ENCODE measurements around the gene MTCH1.
"Not testable (repeated sequence)": the region's sequence is repeated elsewhere in the genome, so short reads cannot be mapped to it uniquely, and the experiment has no call there.

MTCH1 gene

DNA sequence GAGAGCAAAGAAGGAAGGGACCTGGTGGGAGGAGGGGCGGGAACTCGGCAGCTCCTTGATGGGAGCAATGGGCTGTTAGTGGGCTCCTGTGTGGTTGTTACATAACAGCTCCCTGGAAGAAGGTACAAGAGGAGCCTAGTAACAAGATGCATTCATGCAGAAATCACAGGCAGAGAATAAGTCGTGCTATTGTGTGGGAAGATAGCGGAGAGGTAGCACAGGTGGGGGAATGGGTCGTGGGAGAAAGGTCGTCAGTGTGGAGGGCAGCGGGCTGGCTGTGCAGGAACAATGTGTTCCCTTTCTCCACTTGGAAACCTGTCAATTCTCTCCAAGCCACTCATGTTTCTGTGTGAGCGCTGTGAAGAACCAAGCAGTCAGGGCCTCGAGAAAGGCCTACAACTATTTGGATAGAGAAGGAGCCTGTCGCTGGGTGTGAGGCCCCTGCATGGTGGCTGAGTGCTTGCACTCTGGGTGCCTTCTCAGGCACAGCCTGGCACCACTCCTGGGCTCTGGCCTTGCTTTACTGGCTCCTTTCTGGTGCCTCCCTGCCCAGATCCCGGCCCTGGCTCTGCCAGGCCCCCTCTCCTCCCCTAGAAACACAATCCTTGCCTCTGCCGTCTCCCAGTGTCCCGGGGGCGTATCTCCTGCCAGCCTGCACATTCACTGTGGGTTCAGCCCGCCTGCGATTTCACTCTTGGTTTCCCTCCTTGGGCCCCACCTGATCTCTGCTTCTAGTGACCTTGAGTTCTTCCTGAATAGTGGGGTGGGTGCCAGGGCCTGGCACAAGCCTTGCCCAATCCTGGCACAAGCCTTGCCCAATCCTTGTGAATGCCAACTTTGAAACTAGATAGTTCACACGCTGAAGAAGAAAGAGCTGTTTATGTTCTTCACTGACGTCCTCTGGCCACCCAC lies 12.1 kb upstream of the MTCH1 start:
- DNase-seq (ENCODE audit: low read depth in 2 of 2): no peak

DNA sequence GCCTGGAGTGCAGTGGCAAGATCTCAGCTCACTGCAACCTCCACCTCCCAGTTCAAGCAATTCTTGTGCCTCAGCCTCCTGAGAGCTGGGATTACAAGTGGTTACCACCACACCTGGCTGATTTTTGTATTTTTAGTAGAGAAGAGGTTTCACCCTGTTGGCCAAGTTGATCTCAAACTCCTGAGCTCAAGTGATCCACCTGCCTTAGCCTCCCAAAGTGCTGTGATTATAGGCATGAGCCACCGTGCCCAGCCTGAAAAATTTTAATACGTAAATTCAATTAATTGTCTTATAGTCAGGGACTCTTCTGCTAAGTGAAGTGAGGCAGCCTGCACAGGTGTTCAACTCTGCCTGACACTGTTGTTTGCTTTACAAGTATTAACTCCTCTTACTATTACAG lies 4.4 kb upstream of the MTCH1 start:
- not testable (repeated sequence) for DNase-seq (ENCODE audit: low read depth in 2 of 2)

DNA sequence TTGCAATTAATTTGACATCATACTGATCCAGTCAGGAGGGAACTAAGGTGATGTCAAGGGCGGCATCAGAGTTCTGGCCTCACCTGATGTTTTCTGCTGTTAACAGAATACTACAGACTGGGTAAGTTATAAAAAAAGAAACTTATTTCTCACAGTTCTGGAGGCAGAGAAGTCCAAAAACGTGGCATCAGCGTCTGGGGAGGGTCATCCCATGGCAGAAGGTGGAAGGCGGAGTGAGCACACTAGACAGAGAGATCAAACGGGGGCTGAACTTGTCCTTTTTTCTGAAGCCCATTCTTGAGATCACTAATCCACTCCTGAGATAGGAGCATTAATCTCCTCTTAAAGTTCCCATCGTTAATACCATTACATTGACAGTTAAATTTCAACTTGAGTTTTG lies 3.3 kb upstream of the MTCH1 start:
- no peak for DNase-seq (ENCODE audit: low read depth in 2 of 2)

DNA sequence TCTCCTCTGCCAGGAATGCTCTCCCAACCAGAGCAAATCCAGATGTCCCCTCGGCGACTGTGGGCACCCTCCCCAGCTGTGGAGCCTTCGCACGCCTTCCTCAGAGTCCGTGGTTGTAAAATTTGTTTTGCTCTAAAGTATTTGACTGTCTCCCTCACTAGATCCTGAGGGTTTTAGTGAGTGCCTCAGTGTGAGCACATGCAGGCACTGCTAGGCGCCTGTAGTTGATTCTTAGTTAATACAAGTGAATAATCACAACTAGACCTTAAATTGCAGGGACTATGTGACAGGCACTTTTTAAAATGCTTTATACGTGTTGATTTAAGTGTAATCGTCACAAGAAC lies 680 bp upstream of the MTCH1 start:
- DNase-seq (ENCODE audit: low read depth in 2 of 2): no peak

DNA sequence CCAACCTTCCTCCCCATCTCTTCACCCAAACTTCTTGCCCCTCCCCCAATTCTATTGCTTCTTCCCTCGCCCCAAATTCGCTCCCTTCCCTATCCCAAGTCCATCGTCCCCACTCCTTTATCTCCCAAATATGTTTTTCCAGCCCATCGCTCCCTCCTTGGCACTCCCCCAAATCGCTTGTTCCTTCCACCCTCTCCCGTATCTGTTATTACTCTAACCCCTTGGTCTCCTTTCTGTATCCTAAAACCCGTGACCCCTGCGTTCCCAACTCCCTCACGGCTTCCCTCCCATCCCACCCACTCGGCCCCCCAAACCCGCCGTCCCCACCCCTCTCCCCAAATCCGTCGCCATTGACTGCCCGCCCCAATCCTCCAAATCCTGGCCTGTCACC lies 584 bp downstream of the MTCH1 start:
- no peak for DNase-seq (ENCODE audit: low read depth in 2 of 2)

DNA sequence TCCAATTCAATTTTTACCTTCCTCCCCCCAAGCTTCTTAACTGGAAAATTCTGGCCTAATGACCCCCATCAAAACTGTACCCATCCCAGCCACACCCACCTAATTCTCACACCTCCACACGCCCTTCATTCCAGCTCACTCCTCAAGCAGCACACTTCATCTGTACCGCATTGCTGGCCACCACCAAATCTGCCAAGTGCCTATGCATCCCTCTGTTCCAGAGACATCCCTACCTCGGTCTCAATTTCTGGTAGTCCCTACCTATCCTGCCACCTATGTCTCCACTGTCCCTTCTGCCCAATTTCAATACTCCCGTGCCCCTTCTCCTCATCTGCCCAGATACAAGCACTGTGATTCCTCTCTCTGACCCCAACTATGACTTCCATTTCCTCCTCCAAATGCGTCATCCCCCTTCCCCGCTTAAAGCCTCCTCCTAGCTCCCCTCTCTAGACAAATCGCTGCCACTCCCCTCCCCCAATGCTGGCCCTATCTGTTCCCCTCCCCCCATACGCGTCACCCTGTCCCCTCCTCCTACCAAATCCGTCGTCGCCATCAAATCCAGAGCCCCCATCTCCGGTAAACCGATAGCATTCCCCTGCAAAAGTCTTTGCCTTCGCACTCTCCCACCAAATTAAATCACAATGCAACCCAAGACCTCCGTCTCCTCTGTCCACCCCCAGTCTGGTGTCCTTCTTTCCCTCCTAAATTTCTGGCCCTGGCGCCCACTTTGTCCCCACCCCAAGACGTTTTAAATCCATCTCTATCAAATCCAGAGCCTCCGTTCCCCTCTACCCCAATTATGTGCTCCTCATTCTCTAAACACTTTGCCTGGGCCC lies 1.2 kb downstream of the MTCH1 start:
- no peak for DNase-seq (ENCODE audit: low read depth in 2 of 2)

DNA sequence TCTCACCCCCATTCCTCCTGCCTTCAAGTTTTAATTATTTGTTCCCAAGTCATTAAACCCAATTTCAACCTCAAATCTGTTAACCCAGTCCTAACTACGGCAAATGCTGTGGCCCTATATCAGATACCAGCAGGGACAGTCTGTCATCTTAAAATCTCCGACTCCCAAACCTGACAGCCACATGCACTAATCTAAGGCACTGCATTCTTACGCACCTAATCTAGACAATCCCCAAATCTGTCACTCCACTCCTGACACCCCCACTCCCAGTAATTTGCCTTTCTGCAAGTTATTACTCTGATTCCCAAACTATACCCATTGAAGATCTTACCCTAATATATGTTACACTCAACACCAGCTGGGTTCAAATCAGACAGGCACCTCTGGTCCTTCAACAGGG lies 2.5 kb downstream of the MTCH1 start:
- DNase-seq (ENCODE audit: low read depth in 2 of 2): no peak

DNA sequence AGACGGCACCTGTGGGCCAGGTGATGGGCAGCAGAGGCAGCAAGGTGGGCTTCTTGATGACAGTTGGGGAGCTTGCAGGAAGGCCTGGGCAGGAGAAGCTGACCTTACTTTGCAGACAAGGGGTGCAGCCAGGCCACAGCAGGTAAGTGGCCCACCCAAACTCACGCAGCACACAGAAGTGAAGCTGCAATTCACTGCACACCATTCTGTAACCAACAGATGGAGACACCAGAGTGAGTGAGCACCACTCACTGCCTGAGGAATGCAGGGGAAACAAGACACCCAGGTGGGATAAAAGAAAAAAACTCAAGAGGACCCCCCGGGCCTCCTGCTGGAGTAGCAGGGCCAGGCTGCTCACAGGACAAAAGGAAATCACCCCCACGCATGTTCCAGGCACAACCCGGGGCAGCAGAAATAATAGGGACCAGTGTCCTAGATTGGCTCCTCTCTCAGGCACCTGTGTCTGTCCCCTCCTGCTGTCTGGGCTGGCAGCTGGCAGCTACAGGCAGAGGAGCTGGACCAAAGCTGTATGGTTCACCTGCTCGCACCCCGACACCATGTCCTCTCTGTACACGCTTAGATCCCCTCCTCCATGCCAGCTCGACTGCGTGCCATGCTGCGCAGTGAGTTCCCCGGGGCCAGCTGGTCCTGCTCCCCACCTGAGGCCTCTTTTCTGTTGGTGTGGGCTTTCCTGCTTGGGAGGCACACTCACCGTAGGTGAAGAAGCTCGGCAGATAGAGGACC lies 4.9 kb downstream of the MTCH1 start:
- DNase-seq (ENCODE audit: low read depth in 2 of 2): no peak

DNA sequence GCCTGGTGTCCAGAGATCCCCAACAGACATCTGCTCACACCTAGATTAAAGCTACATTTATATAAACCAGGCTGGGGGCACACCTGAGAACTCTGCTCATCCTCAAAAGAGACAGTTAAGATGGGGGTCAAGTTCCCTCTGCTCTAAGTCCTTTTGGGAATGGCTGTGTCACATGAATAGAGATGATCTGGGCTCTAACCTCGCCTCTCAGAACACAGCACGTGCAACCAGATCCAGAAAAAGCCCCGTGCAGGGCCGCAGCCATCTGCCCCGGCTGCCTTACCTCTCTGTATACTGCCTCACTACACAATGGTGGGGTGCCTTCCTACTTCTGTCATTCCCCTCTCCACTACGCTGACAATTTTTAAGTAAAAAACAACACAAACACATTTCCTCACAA lies 5.9 kb downstream of the MTCH1 start:
- no peak for DNase-seq (ENCODE audit: low read depth in 2 of 2)

DNA sequence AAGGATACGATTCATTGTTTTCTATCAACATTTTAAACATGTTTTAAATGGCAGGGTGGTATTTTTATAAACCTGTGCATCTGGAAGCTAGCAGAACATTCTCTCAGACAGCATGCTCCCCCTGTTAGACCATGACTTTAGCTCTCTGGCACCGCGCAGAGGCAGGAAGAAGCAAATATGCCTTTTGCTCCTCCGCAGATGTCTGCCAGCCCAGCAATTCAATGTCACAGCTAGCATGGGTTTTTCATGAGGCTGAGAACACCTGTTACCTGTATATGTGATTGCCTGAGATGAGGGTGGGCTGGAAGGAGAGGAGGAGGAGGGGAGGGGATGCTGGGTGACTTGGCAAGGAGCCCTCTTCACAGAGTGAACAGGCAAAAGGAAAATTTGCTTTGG lies 6.7 kb downstream of the MTCH1 start:
- no peak for DNase-seq (ENCODE audit: low read depth in 2 of 2)

DNA sequence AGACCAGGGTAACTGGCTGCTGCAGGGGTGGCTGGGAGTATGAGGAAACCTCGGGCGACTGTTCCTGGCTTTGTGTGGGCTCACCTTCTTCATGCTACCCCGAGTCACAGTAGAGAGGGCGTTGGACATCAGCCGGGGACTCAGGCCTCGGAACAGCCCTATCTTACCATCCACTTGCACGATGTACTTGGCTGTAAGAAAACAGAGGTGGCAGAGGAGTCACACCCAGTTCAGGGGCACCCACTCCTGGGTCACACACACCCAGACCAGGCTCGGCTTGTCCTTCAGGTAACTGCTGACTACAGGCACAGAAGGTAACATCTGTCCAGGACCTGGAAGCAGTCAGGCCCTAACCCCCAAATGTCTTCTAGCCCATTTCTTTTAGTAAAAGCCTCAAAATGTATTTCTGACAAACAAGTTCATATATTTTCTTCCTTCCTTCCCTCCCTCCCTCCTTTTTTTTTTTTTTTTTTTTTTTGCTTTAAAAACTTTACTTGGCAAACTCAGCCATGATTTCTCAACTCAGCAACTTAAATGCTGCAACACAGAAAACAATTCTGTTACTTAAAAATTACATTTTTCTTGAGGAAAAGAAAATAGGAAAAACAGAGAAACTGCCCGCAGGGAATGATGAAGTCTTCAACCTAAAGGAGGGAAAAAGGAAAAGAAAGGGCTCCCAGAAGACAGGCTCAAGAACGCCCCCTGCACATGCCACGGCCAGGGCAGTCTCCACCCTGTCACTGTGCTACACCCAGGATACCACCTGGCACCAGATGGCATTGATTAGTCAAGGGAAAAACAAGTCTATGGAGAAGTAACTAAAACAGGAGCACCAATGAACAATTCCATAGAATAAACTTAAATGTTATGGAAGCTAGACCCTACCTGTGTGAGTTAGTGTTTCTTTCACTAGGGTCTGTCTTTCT lies 7.3 kb downstream of the MTCH1 start:
- no peak for DNase-seq (ENCODE audit: low read depth in 2 of 2)

DNA sequence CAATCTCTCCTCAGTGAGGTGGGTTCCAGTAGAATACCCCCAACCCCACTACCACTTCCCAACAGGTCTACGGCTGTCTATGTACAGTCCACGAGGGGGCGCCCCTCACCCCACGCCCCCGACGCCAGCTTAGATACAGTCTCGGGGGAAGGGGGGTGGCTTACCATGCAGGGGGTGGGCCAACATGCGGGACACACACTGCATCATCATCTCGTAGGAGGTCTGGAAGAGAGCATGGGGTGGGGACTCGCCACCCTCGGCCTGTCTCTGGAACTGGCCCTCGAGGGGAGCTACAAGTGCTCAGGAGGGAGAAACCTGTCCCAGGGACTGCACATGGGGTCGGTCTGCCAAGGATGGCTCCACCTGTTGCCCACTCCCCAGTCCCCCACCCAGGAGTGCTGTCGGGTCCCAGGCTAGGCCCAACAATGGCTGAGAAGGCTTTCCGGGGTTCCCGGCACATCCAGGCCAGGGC lies 8.5 kb downstream of the MTCH1 start:
- no peak for DNase-seq (ENCODE audit: low read depth in 2 of 2)

DNA sequence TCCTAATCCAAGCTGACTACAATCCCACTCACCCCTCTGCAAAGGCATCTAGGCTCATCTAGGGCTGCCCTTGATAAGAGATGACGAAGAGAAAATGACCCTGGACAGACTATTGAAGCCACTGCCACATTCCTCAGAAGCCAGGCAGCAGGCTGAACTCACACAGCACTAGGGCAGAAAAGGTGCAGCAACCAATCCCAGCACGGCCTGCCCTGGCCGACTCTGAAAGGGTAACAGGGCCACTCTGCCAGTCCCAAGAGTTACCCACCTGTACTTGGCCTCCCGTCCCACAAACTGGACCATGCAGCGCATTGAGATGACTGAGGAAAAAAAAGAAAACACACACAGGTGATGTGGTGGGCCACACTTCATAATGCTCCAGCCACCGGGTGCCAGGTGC lies 9.1 kb downstream of the MTCH1 start:
- DNase-seq (ENCODE audit: low read depth in 2 of 2): no peak

DNA sequence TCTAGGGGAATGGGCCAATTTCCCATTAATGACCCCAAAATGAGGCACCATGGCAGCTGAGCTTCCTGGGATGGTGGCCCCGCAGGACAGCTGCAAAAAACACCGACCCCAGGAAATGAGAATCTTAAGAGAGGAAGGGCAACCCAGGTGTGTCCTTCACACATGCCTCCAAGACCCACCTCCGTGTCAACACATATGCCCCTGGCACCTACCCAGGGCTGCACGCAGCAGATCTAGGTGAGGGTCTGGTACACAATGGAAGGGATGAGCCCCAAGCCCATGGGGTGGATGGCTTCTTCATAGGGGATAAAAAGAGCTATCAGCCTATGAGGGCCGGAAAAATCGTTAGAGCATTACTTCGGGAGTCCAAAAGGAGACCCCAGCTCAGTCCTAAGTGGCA lies 9.5 kb downstream of the MTCH1 start:
- DNase-seq (ENCODE audit: low read depth in 2 of 2): no peak

DNA sequence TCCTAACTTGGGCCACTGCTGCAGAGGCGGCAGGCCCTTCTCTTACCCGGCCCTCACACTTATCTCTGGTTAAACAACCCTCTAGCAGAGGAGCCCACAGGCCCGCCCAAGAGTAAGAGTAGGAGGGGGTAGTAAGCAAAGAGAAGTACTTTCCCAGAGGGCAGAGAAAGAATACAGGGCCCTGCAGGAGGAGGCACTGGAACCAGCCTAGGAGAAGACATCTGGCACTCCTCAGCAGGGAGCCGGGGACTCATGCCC lies 10.1 kb downstream of the MTCH1 start:
- no peak for DNase-seq (ENCODE audit: low read depth in 2 of 2)

DNA sequence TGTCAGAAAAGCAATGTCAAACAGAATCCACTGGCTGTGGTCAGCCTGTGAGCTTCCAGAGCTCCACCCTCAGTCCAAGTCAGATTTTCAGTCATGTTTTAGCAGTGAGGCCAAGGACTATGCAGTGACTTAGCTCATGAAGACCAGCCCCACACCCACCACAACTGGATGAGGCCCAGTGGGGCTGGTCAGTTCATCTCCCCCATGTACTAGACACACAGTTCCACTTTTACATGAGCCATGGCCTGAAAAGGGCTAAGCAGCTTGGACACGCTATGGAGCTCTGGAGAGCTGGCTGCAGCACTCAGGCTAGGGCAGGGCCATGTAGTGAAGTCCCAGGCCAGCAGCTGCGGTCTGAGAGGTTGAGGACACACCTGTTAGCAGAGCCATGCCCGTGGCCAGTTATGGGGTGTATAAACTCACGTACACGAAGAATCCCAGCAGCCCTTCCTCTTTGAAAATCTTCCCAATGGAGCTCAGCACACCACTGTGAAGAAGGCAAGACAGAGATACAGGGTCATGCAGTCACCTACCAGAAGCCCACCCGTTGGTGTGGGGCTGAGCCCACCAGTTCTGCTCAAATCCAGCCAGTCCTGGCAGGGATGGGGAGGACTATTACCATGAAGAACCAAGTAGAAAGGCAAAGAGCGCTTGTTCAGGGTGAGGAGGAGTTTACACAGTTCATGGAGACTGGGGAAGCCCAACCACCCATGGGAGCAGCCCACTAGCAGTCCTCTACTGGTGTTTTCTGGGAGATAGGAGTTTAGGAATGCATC lies 10.6 kb downstream of the MTCH1 start:
- DNase-seq (ENCODE audit: low read depth in 2 of 2): no peak

DNA sequence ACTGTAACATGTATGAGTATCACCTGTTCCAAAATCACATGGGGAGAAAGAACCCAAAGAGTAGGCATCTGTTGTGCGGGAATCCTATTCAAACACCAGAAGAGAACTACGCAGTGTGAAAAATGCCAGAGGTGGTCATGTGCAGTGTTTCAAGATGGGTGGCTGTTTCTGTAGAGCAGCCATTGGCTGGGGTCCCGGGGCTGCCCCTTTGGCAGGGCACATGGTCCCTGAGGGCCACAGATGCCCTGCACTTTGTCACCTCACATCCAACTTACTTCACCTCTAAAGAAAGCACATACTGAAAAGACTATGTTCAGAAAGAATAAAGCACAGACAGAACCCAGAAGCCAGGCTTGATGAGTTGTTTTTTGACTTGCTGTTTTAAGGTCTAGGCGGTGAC lies 12.3 kb downstream of the MTCH1 start:
- DNase-seq (ENCODE audit: low read depth in 2 of 2): no peak

DNA sequence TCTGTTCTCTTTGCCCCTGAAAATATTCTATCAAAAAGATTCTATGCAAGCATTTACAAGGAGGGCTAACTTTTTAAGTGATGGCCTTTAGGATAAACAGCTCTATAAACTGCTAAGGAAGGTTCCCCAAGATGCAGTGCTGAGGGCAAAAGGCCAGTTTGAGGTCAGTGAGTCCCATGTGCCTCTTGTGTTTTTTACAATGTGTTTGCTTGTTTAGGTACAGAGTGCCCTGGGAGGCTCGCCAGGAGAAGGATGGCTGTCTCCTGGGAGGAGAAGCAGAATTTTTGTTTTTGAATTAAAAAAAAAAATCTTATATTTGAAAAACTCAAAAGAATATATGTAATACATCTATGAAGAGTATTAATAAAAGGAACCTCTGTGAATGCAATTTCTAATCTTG lies 12.8 kb downstream of the MTCH1 start:
- DNase-seq (ENCODE audit: low read depth in 2 of 2): no peak

DNA sequence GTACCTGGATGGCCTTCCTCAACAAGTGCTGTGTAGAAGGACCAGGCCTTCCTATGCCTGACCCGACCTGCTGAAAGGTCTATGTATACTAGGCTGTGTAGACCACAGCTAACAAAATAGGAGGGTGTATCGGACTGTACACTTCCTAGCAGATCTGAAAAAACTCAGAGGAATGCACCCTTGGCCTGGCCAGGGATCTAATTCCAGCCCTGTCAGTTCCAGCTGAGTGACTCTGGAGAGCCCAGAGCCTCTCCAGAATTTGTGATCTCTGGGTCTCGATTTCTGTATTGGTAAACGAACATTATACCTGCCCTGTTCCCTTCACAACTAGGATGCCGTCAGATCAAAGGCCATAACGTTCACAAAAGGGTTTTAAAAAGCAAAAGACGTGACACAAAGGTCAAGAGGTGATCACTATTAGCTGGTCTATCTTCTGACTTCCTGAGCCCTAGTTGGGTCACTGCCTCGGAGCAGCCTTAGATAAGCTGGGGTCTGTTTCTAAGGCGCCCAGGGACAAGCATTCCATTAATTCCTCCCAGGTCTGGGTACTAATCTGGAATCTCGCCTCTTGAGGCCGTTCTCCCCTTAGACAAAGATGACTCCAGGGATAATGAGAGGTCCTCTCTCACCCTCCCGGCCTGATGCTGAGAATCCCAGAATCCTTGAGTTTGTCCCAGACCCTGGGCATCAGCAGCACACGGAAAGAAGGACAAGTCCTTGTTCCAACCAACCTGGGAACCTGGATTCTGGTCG lies 13.9 kb downstream of the MTCH1 start:
- DNase-seq (ENCODE audit: low read depth in 2 of 2): no peak
